GM23338 (cell line): Measurements from ENCODE around the gene DEUP1.

Experiments used
- CREB1 ChIP-seq: fragments of 250-450 bp; sonication (Bioruptor Pico); IDR thresholded peaks from 2 replicates; pipeline ENCODE4 v1.5.0; 2020; ENCODE audit warnings: low read depth, mild to moderate bottlenecking, moderate library complexity
- CTCF ChIP-seq, 2 experiments: fragments of 200-600 bp in 1 of 2; sonication (generic) in 1 of 2; conservative IDR thresholded peaks; 2 replicates each; pipeline versions ENCODE4 v1.5.1 to v1.6.1; 2016 to 2017; ENCODE audit warnings: antibody characterized with exemption in 2 of 2, low read depth in 2 of 2, mild to moderate bottlenecking in 2 of 2, moderate library complexity in 1 of 2
- EZH2 ChIP-seq: fragments of 200-600 bp; sonication (generic); IDR thresholded peaks from one replicate; pipeline ENCODE4 v1.8.0; 2017; ENCODE audit warnings: antibody characterized with exemption, mild to moderate bottlenecking, low read depth; ENCODE audit not compliant: unreplicated experiment
- REST ChIP-seq: IDR thresholded peaks from one replicate; pipeline ENCODE4 v1.6.1; 2018; ENCODE audit warnings: antibody characterized with exemption; ENCODE audit not compliant: unreplicated experiment

GRCh38 chr11:93394488-93394887, 63.9 kb downstream of the DEUP1 start:
- TF ChIP-seq CTCF (conservative IDR thresholded peaks at IDR 0.05; ENCODE audit: low read depth in 2 of 2) (no peak), CREB1 (CRISPR knock-in tag) (no peak), REST (no peak), EZH2 (no peak)
